HepG2 (cell line): Measurements from ENCODE around the gene MRPL14. TPM values are rescaled to one million over a fixed set of nuclear protein-coding genes. Genes with fewer than 3 reads are reported as not detected.
A peak's percentile ranks its signal among the peaks of the same experiment; 100 is the strongest.

Experiments
- ARNT ChIP-seq: fragments of 450-650 bp; IDR thresholded peaks from 2 replicates; pipeline ENCODE4 v1.6.1; 2017
- ASH2L ChIP-seq: fragments of 300-600, 200-600 bp; sonication (generic); IDR thresholded peaks from 2 replicates; pipeline ENCODE4 v1.7.0; 2017; ENCODE audit warnings: low read depth, mild to moderate bottlenecking, moderate library complexity, mixed read lengths, low read length; ENCODE audit not compliant: insufficient read length
- GMEB2 ChIP-seq: IDR thresholded peaks from 2 replicates; pipeline ENCODE4 v1.6.1; 2016; ENCODE audit warnings: missing biosample characterization, missing genetic modification reagents, low read depth
- GTF2F1 ChIP-seq: fragments of 150-350 bp; IDR thresholded peaks from 2 replicates; pipeline ENCODE4 v1.6.1; 2014; ENCODE audit warnings: low read length
- MBNL3 ChIP-seq: fragments of 250-450 bp; sonication (Bioruptor Pico); conservative IDR thresholded peaks from 2 replicates; pipeline ENCODE4 v1.8.0; 2022; ENCODE audit warnings: mild to moderate bottlenecking, inconsistent platforms
- SAFB2 ChIP-seq: sonication (generic); formaldehyde crosslinking; IDR thresholded peaks from 2 replicates; pipeline ENCODE4 v1.5.1; 2020; ENCODE audit warnings: missing genetic modification reagents, low read depth, mild to moderate bottlenecking, borderline replicate concordance
- SKI ChIP-seq: fragments of 450-650 bp; IDR thresholded peaks from one replicate; pipeline ENCODE4 v1.6.1; 2018; ENCODE audit warnings: mild to moderate bottlenecking; ENCODE audit not compliant: partially characterized antibody
- U2AF1 ChIP-seq: fragments of 200-400 bp; formaldehyde crosslinking; optimal IDR thresholded peaks from 2 replicates; pipeline ENCODE3; 2017; ENCODE audit warnings: mild to moderate bottlenecking, low read depth, low read length
- XBP1 ChIP-seq: sonication (generic); formaldehyde crosslinking; IDR thresholded peaks from 2 replicates; pipeline ENCODE4 v1.5.0; 2020; ENCODE audit warnings: missing genetic modification reagents
- ZBTB4 ChIP-seq: sonication (generic); formaldehyde crosslinking; IDR thresholded peaks from 2 replicates; pipeline ENCODE4 v1.4.0; 2020; ENCODE audit warnings: missing genetic modification reagents, mild to moderate bottlenecking, borderline replicate concordance
- ZNF138 ChIP-seq: sonication (generic); formaldehyde crosslinking; IDR thresholded peaks from 2 replicates; pipeline ENCODE4 v1.5.0; 2020; ENCODE audit warnings: mild to moderate bottlenecking, low read depth, missing genetic modification reagents
- ZNF317 ChIP-seq: sonication (generic); formaldehyde crosslinking; IDR thresholded peaks from 2 replicates; pipeline ENCODE4 v1.5.0; 2020; ENCODE audit warnings: mild to moderate bottlenecking, missing genetic modification reagents
- ZNF337 ChIP-seq: sonication (generic); formaldehyde crosslinking; IDR thresholded peaks from 2 replicates; pipeline ENCODE4 v1.5.1; 2020; ENCODE audit warnings: missing genetic modification reagents, low read depth, mild to moderate bottlenecking, borderline replicate concordance
- ZNF629 ChIP-seq: sonication (generic); formaldehyde crosslinking; conservative IDR thresholded peaks from 2 replicates; pipeline ENCODE4 v1.5.0; 2020; ENCODE audit warnings: missing genetic modification reagents
- ZNF773 ChIP-seq: sonication (generic); formaldehyde crosslinking; IDR thresholded peaks from 2 replicates; pipeline ENCODE4 v1.4.0; 2020; ENCODE audit warnings: missing genetic modification reagents, borderline replicate concordance
- ZSCAN12 ChIP-seq: sonication (generic); formaldehyde crosslinking; IDR thresholded peaks from 2 replicates; pipeline ENCODE4 v1.9.0; 2021; ENCODE audit warnings: mild to moderate bottlenecking, missing genetic modification reagents
- polyA plus RNA-seq, 8 experiments: library from polyadenylated mRNA; depleted of rRNA in 3 of 8; stranded (reverse) in 7 of 8; unstranded in 1 of 8; fragments of >200 nt; fragmentation: Illumina TruSeq in 4 of 8; extraction: Trizol in 4 of 8; gene quantifications; 2 replicates each; pipeline versions ENCODE4 v1.2.1 to v1.2.3, GENCODE V29; 2011 to 2016; ENCODE audit warnings: low read depth in 4 of 8, missing spikeins in 1 of 8, mixed read lengths in 1 of 8; ENCODE audit not compliant: insufficient read depth in 1 of 8
- total RNA-seq, 5 experiments: library from RNA; depleted of rRNA; stranded (reverse); fragments of >200 nt; fragmentation: Illumina TruSeq; extraction: Trizol; gene quantifications; 2 replicates each; pipeline ENCODE4 v1.2.3, GENCODE V29; 2016; ENCODE audit warnings: low read depth in 1 of 5
- TF ChIP-seq, protein P1 (sequence below): fragments of 450-650 bp; IDR thresholded peaks from 2 replicates; pipeline ENCODE4 v1.6.1; 2017; ENCODE audit warnings: mild to moderate bottlenecking
- TF ChIP-seq, protein P2 (sequence below): IDR thresholded peaks from 2 replicates; pipeline ENCODE4 v1.6.1; 2016
- TF ChIP-seq, protein P3 (sequence below): sonication (generic); formaldehyde crosslinking; IDR thresholded peaks from 2 replicates; pipeline ENCODE4 v1.9.0; 2022; ENCODE audit warnings: missing genetic modification reagents, mild to moderate bottlenecking, borderline replicate concordance

The MRPL14 gene
- total and polyA plus RNA-seq, 2 of the 13 experiments (the other 11 are each of a cell fraction or from before 2014, with no cell fraction given): 157 to 178 TPM

GRCh38 chr6:44133003-44133931, 6.0 kb upstream of the MRPL14 start (continued):
- TF ChIP-seq, protein P1, sequence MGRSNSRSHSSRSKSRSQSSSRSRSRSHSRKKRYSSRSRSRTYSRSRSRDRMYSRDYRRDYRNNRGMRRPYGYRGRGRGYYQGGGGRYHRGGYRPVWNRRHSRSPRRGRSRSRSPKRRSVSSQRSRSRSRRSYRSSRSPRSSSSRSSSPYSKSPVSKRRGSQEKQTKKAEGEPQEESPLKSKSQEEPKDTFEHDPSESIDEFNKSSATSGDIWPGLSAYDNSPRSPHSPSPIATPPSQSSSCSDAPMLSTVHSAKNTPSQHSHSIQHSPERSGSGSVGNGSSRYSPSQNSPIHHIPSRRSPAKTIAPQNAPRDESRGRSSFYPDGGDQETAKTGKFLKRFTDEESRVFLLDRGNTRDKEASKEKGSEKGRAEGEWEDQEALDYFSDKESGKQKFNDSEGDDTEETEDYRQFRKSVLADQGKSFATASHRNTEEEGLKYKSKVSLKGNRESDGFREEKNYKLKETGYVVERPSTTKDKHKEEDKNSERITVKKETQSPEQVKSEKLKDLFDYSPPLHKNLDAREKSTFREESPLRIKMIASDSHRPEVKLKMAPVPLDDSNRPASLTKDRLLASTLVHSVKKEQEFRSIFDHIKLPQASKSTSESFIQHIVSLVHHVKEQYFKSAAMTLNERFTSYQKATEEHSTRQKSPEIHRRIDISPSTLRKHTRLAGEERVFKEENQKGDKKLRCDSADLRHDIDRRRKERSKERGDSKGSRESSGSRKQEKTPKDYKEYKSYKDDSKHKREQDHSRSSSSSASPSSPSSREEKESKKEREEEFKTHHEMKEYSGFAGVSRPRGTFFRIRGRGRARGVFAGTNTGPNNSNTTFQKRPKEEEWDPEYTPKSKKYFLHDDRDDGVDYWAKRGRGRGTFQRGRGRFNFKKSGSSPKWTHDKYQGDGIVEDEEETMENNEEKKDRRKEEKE: no peak
- TF ChIP-seq XBP1 (CRISPR knock-in tag) (no peak), ZNF317 (no peak), ZNF773 (no peak), ZNF629 (CRISPR knock-in tag) (no peak), ARNT (no peak), ASH2L (no peak), GMEB2 (CRISPR knock-in tag) (no peak), MBNL3 (CRISPR knock-in tag) (no peak), ZNF138 (CRISPR knock-in tag) (no peak), SKI (no peak), GTF2F1 (no peak), ZBTB4 (CRISPR knock-in tag) (no peak), ZSCAN12 (no peak), U2AF1 (no peak), SAFB2 (CRISPR knock-in tag) (no peak), ZNF337 (CRISPR knock-in tag) (no peak)
- TF ChIP-seq, protein P2, sequence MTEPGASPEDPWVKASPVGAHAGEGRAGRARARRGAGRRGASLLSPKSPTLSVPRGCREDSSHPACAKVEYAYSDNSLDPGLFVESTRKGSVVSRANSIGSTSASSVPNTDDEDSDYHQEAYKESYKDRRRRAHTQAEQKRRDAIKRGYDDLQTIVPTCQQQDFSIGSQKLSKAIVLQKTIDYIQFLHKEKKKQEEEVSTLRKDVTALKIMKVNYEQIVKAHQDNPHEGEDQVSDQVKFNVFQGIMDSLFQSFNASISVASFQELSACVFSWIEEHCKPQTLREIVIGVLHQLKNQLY: no peak
- TF ChIP-seq, protein P3, sequence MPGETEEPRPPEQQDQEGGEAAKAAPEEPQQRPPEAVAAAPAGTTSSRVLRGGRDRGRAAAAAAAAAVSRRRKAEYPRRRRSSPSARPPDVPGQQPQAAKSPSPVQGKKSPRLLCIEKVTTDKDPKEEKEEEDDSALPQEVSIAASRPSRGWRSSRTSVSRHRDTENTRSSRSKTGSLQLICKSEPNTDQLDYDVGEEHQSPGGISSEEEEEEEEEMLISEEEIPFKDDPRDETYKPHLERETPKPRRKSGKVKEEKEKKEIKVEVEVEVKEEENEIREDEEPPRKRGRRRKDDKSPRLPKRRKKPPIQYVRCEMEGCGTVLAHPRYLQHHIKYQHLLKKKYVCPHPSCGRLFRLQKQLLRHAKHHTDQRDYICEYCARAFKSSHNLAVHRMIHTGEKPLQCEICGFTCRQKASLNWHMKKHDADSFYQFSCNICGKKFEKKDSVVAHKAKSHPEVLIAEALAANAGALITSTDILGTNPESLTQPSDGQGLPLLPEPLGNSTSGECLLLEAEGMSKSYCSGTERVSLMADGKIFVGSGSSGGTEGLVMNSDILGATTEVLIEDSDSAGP: peak; percentile 32; the same call in 1 of the 2 replicates
